ENCODE measurements around the gene LIPG. TPM values are rescaled to one million over a fixed set of nuclear protein-coding genes. Genes with fewer than 3 reads are reported as not detected.

Gene LIPG
- total and polyA plus RNA-seq, 8 donors, result 0.39 to 8.2 (median 1.1) TPM

DNA sequence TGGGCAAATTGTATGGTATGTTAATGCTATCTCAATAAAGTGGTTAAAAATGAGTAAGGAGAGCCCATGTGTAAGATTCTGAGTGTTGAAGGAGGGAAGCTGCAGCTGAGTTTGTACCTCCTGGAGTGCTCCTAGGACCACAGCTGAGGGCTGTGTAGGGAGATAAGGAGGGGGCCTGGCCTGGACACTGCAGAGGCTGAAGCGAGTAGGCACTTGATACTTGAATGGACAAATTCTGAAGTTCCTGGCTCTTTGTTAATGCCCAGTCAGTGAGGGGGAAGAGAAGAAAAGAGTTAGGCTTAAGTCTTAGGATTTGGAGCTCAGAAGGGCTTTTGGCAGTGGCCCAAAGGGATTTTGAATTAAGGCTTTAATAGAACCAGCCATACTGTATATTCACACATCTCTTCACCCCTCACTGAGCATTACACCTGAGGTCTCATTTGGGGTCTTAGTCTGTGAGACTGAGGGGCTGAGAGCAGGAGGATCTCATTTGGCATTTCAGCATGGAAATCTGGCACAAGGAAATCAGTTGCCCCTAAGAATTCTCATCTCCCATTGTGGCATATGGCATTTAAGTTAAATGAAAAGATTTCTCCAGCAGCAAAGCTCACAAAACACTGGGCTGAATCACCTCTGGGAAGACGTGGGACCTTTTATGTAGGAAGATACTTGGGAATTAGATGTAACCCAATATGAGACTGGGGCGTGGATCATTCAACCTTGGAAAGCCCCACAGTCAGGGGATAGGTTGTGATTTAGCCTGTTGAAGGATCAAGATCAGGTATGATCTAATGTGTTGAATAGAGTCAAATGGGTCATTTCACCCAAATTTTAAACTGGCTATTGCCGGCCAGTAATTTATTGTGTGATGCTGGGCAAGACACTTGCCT, 46.8 kb downstream of the LIPG start:
- intact Hi-C loops (cut with DNase I), result no loop called here
- FAIRE-seq (no peak), DNase-seq (no peak), ATAC-seq (no peak)
- Histone ChIP-seq H3K4me1 (no peaks in the 10 kb centered on the region), H3K27ac (no peak overlapping the region), H3K4me3 (no peak overlapping the region), H3K9me3 (no peaks in the 10 kb centered on the region), H3K36me3 (no peaks in the 10 kb centered on the region), H3K27me3 (no peaks in the 10 kb centered on the region)
- 87 to 92% methylated on average over 4 of the region's 4 CpGs for WGBS, 2 donors
- TF ChIP-seq, protein P1, sequence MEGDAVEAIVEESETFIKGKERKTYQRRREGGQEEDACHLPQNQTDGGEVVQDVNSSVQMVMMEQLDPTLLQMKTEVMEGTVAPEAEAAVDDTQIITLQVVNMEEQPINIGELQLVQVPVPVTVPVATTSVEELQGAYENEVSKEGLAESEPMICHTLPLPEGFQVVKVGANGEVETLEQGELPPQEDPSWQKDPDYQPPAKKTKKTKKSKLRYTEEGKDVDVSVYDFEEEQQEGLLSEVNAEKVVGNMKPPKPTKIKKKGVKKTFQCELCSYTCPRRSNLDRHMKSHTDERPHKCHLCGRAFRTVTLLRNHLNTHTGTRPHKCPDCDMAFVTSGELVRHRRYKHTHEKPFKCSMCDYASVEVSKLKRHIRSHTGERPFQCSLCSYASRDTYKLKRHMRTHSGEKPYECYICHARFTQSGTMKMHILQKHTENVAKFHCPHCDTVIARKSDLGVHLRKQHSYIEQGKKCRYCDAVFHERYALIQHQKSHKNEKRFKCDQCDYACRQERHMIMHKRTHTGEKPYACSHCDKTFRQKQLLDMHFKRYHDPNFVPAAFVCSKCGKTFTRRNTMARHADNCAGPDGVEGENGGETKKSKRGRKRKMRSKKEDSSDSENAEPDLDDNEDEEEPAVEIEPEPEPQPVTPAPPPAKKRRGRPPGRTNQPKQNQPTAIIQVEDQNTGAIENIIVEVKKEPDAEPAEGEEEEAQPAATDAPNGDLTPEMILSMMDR (IDR thresholded peaks at IDR 0.05), result no peak

DNA sequence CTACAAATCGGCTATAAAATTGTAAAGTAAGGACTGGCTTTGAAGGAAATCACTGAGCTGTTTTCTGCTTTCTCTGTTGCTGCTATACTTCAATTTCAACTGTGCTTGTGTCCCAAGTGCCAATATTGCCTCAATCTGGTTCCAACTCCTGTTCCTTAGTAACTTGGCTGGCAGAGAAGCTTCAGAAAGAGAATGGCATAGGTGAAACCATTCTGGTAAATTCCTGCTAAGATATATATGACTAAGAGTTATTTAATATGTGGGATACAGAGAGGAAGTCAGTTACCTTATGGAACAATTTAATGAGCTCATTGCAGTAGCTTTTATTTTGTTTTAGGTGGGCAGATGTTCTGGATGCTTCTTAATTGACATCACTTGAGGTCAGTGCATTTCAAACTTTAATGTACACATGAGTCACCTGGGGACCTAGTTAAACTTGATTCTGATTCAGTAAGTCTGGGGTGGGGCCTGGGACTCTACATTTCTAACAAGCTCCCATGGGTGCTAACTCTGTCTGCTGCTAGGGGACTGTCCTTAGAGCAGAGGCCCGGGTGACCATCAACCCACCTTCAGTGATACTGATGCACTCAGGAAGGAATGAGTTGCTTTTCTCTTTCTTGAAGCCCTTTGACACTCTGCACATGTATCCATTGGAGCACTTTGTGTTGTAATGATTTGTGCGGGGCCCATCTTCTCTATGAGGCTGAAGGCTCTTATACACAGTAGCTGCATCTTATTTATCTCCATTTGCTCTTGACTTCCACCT, 47.6 kb downstream of the LIPG start:
- FAIRE-seq, result no peak
- H3K27ac ChIP-seq, result no peak overlapping the region
- WGBS, 2 donors, result 88 to 92% methylated on average over 3 of the region's 3 CpGs
- intact Hi-C loops (cut with DNase I), result no loop called here
- H3K27me3 ChIP-seq, result no peaks in the 10 kb centered on the region
- no peak overlapping the region for H3K4me3 ChIP-seq
- DNase-seq, result no peak
- no peaks in the 10 kb centered on the region for H3K9me3 ChIP-seq
- no peak for ATAC-seq
- TF ChIP-seq, protein P1 (IDR thresholded peaks at IDR 0.05), result no peak
- no peaks in the 10 kb centered on the region for H3K36me3 ChIP-seq
- no peaks in the 10 kb centered on the region for H3K4me1 ChIP-seq

DNA sequence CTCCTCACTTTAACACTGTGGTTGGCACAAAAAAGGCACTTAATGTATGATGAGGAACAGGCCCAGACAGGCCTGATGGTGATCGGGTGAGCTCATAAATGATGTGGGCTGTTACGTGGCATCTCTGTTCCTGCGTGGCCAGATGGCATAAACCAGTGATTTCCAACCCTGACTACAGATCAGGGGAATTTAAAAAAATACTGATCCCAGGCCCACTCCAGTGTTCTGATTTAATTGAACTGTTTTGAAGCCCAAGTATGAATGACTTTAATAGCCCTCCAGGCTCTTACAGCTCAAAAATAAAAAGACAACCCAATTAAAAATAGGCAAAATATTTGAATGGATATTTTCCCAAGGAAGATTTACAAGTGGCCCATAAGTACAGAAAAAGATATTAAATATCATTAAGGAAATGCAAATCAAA, 48.2 kb downstream of the LIPG start:
- intact Hi-C loops (cut with DNase I), result no loop called here
- Histone ChIP-seq H3K4me3 (no peak overlapping the region), H3K4me1 (no peaks in the 10 kb centered on the region), H3K27ac (no peak overlapping the region), H3K9me3 (no peaks in the 10 kb centered on the region), H3K27me3 (no peaks in the 10 kb centered on the region), H3K36me3 (no peaks in the 10 kb centered on the region)
- TF ChIP-seq, protein P1 (IDR thresholded peaks at IDR 0.05), result no peak
- no peak for FAIRE-seq
- ATAC-seq, result no peak
- WGBS, 2 donors, result 90 to 95% methylated on average over 3 of the region's 3 CpGs
- no peak for DNase-seq

DNA sequence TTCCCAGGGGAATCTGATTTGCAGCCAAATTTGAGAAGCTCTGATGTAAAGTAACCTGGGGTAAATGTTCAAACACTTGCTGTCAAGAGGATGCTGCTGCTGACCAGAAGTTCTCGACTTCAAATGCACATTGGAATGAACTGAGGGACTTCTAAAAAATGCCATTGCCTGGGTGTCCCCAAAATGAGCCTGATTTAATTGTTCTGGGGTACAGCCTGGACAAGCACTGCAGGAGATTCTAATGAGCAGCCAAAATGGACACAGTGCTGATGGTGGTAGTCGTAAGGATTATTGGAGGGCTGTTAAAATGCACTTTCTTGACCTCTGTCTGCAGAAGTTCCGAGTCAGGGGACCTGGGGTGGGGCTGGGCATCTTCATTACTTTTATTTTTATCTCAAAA, 49.5 kb downstream of the LIPG start:
- TF ChIP-seq, protein P1 (IDR thresholded peaks at IDR 0.05), result no peak
- Histone ChIP-seq H3K36me3 (no peaks in the 10 kb centered on the region), H3K27me3 (no peaks in the 10 kb centered on the region), H3K27ac (no peak overlapping the region), H3K4me3 (no peak overlapping the region), H3K9me3 (no peaks in the 10 kb centered on the region), H3K4me1 (no peaks in the 10 kb centered on the region)
- intact Hi-C loops (cut with DNase I), result no loop called here
- DNase-seq (no peak), FAIRE-seq (no peak), ATAC-seq (no peak)
- 86 to 87% methylated on average over 3 of the region's 3 CpGs for WGBS, 2 donors
